Choroid plexus epithelial cell (primary cell): Measurements from ENCODE around the gene KCNQ4.

Source experiments
- DNase-seq: peaks from one replicate; pipeline ENCODE4 v3.0.0-alpha.2; 2010; ENCODE audit warnings: low read depth
- H3K4me3 ChIP-seq: 2 replicates; pipeline ENCODE4 v1.5.1; 2011; ENCODE audit warnings: low read depth, mild to moderate bottlenecking, control low read depth, low read length, moderate library complexity
- CTCF ChIP-seq: conservative IDR thresholded peaks from 2 replicates; pipeline ENCODE4 v1.5.1; 2011; ENCODE audit warnings: low read depth, mild to moderate bottlenecking, control low read depth, inconsistent platforms, low read length, moderate library complexity

The KCNQ4 gene

GRCh38 chr1:40868051-40868723 lies 84.6 kb downstream of the KCNQ4 start:
- peak; percentile 10 for TF ChIP-seq CTCF
- H3K4me3 ChIP-seq, result no peak overlapping the region
- DNase-seq, result peak; percentile 93

- no peak for TF ChIP-seq CTCF
- DNase-seq, result peak; percentile 14
- no peak overlapping the region for H3K4me3 ChIP-seq
Measured at GRCh38 chr1:40870135-40870728, 86.6 kb downstream of the KCNQ4 start.

GRCh38 chr1:40872276-40872675 lies 88.7 kb downstream of the KCNQ4 start:
- H3K4me3 ChIP-seq, result no peak overlapping the region
- no peak for DNase-seq
- TF ChIP-seq CTCF, result no peak

- no peak for DNase-seq
- TF ChIP-seq CTCF, result no peak
- H3K4me3 ChIP-seq, result no peak overlapping the region
Measured at GRCh38 chr1:40873863-40874472, 90.4 kb downstream of the KCNQ4 start.

- TF ChIP-seq CTCF, result no peak
- no peak for DNase-seq
- no peak overlapping the region for H3K4me3 ChIP-seq
Measured at GRCh38 chr1:40876436-40876761, 92.8 kb downstream of the KCNQ4 start.

GRCh38 chr1:40876891-40877290 lies 93.3 kb downstream of the KCNQ4 start:
- no peak for DNase-seq
- no peak for TF ChIP-seq CTCF

GRCh38 chr1:40877698-40878097 lies 94.1 kb downstream of the KCNQ4 start:
- no peak for TF ChIP-seq CTCF
- DNase-seq, result peak; percentile 93
- no peak overlapping the region for H3K4me3 ChIP-seq

More at GRCh38 chr1:40876891-40877290, 93.3 kb downstream of the KCNQ4 start:
- H3K4me3 ChIP-seq, result no peak overlapping the region
